ENCODE measurements around the gene THSD1.
"Not testable (repeated sequence)": the region's sequence is repeated elsewhere in the genome, so short reads cannot be mapped to it uniquely, and the experiment has no call there.

Gene THSD1

GRCh38 chr13:52407436-52407835 is 1.5 kb upstream of the THSD1 start:
- DNase-seq: not testable (repeated sequence)

- DNase-seq: no peak
These were observed 657 bp upstream of the THSD1 start for GRCh38 chr13:52406629-52407028.

- no peak for DNase-seq
These were observed 604 bp downstream of the THSD1 start for GRCh38 chr13:52405369-52405766.

- no peak for DNase-seq
These were observed 6.3 kb downstream of the THSD1 start for GRCh38 chr13:52399708-52400107.

- DNase-seq: no peak
These were observed 6.9 kb downstream of the THSD1 start for GRCh38 chr13:52399046-52399445.

- no peak for DNase-seq
These were observed 10.3 kb downstream of the THSD1 start for GRCh38 chr13:52395704-52396103.

- DNase-seq: no peak
These were observed 11.4 kb downstream of the THSD1 start for GRCh38 chr13:52394586-52394985.

GRCh38 chr13:52393572-52394357 is 12.2 kb downstream of the THSD1 start:
- DNase-seq: no peak

GRCh38 chr13:52387721-52388120 is 18.3 kb downstream of the THSD1 start:
- no peak for DNase-seq

- no peak for DNase-seq
These were observed 20.1 kb downstream of the THSD1 start for GRCh38 chr13:52385870-52386269.

GRCh38 chr13:52383366-52383765 is 22.6 kb downstream of the THSD1 start:
- no peak for DNase-seq

- no peak for DNase-seq
These were observed 27.7 kb downstream of the THSD1 start for GRCh38 chr13:52378312-52378711.

GRCh38 chr13:52377898-52378297 is 28.1 kb downstream of the THSD1 start:
- no peak for DNase-seq

- no peak for DNase-seq
These were observed 31.0 kb downstream of the THSD1 start for GRCh38 chr13:52374873-52375411.

GRCh38 chr13:52374389-52374788 is 31.6 kb downstream of the THSD1 start:
- no peak for DNase-seq

- not testable (repeated sequence) for DNase-seq
These were observed 32.7 kb downstream of the THSD1 start for GRCh38 chr13:52373277-52373676.

GRCh38 chr13:52371736-52372247 is 34.2 kb downstream of the THSD1 start:
- DNase-seq: no peak

GRCh38 chr13:52366291-52366690 is 39.7 kb downstream of the THSD1 start:
- DNase-seq: no peak

GRCh38 chr13:52362169-52362887 is 43.6 kb downstream of the THSD1 start:
- not testable (repeated sequence) for DNase-seq

GRCh38 chr13:52361225-52361624 is 44.7 kb downstream of the THSD1 start:
- no peak for DNase-seq

- DNase-seq: no peak
These were observed 46.4 kb downstream of the THSD1 start for GRCh38 chr13:52359534-52359933.

- no peak for DNase-seq
These were observed 49.6 kb downstream of the THSD1 start for GRCh38 chr13:52356327-52356726.

- no peak for DNase-seq
These were observed 52.8 kb downstream of the THSD1 start for GRCh38 chr13:52353193-52353592.
